ENCODE data around the gene NFKBIB.

GRCh38 chr19:38918526-38918925 is 18.8 kb downstream of the NFKBIB start:
- TF ChIP-seq, protein P1, sequence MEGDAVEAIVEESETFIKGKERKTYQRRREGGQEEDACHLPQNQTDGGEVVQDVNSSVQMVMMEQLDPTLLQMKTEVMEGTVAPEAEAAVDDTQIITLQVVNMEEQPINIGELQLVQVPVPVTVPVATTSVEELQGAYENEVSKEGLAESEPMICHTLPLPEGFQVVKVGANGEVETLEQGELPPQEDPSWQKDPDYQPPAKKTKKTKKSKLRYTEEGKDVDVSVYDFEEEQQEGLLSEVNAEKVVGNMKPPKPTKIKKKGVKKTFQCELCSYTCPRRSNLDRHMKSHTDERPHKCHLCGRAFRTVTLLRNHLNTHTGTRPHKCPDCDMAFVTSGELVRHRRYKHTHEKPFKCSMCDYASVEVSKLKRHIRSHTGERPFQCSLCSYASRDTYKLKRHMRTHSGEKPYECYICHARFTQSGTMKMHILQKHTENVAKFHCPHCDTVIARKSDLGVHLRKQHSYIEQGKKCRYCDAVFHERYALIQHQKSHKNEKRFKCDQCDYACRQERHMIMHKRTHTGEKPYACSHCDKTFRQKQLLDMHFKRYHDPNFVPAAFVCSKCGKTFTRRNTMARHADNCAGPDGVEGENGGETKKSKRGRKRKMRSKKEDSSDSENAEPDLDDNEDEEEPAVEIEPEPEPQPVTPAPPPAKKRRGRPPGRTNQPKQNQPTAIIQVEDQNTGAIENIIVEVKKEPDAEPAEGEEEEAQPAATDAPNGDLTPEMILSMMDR (IDR thresholded peaks at IDR 0.05; ENCODE audit: poor library complexity, severe bottlenecking): no peak
- TF ChIP-seq EZH2 (IDR thresholded peaks at IDR 0.05; ENCODE audit: borderline replicate concordance, insufficient read depth, low read length, poor library complexity, severe bottlenecking): no peak
- TF ChIP-seq MXI1 (conservative IDR thresholded peaks at IDR 0.05; ENCODE audit: poor library complexity, severe bottlenecking): no peak
- no peak for TF ChIP-seq POLR2AphosphoS5 (IDR thresholded peaks at IDR 0.05)
